Epithelial cell of proximal tubule (primary cell): ENCODE results near the gene XPNPEP2. TPM values are rescaled to one million over a fixed set of nuclear protein-coding genes. Genes with fewer than 3 reads are reported as not detected.

Source experiments
- DNase-seq: peaks from one replicate; pipeline ENCODE4 v3.0.0-alpha.2; 2011; ENCODE audit warnings: low read depth
- H3K4me3 ChIP-seq: 2 replicates; pipeline ENCODE4 v1.5.1; 2011; ENCODE audit warnings: low read depth, mild to moderate bottlenecking, low read length
- CTCF ChIP-seq: conservative IDR thresholded peaks from 2 replicates; pipeline ENCODE4 v1.5.1; 2012; ENCODE audit warnings: low read depth, mild to moderate bottlenecking, low read length
- total RNA-seq: library from RNA; depleted of rRNA; stranded (reverse); fragments of >200 nt; gene quantifications from 2 replicates; pipeline ENCODE4 v1.2.3, GENCODE V29; 2015

The XPNPEP2 gene, protein sequence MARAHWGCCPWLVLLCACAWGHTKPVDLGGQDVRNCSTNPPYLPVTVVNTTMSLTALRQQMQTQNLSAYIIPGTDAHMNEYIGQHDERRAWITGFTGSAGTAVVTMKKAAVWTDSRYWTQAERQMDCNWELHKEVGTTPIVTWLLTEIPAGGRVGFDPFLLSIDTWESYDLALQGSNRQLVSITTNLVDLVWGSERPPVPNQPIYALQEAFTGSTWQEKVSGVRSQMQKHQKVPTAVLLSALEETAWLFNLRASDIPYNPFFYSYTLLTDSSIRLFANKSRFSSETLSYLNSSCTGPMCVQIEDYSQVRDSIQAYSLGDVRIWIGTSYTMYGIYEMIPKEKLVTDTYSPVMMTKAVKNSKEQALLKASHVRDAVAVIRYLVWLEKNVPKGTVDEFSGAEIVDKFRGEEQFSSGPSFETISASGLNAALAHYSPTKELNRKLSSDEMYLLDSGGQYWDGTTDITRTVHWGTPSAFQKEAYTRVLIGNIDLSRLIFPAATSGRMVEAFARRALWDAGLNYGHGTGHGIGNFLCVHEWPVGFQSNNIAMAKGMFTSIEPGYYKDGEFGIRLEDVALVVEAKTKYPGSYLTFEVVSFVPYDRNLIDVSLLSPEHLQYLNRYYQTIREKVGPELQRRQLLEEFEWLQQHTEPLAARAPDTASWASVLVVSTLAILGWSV
- not detected in 2 replicates for total RNA-seq

DNA sequence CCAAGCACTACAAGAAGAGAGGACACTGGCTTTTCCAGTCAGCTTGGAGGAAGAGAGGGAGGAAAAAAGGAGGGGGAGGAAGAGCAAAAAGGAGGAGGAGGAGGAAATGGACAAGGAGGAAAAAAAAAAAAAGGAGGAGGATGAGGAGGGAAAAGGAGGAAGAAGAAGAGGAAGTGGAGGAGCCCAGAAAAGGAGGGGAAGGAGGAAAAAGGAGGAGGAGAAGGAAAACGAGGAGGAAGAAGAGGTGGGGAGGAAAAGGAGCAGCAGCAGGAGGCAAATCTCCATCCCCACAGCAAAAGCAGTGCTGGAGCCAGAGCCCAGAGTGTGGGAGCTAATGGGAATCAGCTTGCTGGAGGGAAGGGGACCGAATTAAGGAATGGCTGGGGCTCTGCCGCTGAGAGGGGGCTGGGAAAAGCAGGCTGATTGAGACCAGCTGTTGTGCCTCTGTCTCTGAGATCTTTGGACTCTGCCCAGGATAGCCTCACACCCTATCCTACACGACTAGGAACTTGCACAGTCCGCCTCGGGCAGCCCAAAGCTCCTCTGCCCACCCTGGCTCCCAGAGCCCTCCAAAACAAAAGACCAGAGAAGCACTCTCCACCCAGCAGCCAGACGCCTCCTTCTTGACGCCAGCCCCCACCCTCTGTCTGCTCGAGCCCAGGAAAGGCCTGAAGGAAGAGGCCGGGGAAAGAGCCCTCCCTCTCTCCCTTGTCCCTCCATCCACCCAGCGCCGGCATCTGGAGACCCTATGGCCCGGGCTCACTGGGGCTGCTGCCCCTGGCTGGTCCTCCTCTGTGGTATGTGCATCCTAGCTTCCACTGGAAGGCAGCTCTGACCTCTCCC, at the start of gene XPNPEP2:
TSS of gene XPNPEP2 (plus strand) at position 514 of the 843 bp plus-strand sequence. CDS start at position 749, 235 bp downstream.
- TF ChIP-seq CTCF = no peak
- DNase-seq = no peak
- H3K4me3 ChIP-seq = no peak within 1 kb of the TSS

DNA sequence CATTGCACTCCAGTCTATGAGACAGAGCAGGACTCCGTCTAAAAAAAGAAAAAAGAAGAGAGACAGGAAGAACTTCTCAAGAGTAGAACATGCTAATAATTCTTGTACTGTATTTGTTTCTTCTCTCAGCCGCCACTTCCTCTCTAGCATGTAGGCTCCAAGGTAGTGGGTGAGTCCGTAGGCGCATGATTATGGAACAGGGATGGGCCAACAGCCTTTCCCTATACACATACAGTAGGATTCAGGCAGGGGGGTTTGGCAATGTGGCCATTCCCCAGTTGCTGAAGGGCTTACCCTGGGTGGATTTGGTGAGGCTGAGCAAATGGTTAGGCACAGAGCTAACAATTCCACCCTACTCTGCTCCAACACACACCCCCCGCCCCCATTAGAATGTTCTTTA, 49.0 kb upstream of the XPNPEP2 start:
- DNase-seq = no peak
- no peak for TF ChIP-seq CTCF
- H3K4me3 ChIP-seq = no peak overlapping the region

GRCh38 chrX:129690435-129690834, 48.3 kb upstream of the XPNPEP2 start:
- no peak for DNase-seq
- H3K4me3 ChIP-seq = no peak overlapping the region
- no peak for TF ChIP-seq CTCF

- no peak for DNase-seq
- H3K4me3 ChIP-seq = no peak overlapping the region
- TF ChIP-seq CTCF = no peak
Measured at GRCh38 chrX:129693354-129693753, 45.4 kb upstream of the XPNPEP2 start.

GRCh38 chrX:129694805-129695204, 44.0 kb upstream of the XPNPEP2 start:
- no peak overlapping the region for H3K4me3 ChIP-seq
- DNase-seq = no peak
- no peak for TF ChIP-seq CTCF

DNA sequence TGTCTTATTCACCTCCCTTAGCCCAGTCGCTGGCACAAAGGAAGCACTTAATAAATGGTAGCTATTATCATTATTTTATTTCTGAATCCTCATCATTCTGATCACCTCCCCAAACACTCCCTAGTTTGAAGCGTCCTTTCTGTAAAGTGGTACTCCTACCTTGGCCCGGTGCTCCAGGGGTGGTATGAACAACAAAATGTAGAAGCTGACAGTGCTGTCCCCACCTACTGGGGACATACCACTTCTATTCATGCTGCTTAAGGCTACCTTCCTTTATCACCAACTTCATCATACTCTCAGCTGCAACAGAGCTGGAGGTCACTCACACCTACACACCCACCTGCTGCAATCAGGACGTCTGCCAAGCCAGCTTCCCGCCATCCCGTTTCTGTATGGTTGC, 43.2 kb upstream of the XPNPEP2 start:
- no peak overlapping the region for H3K4me3 ChIP-seq
- TF ChIP-seq CTCF = no peak
- no peak for DNase-seq
